GM18519 (cell line): ENCODE data around the gene CADPS2.
A peak's percentile ranks its signal among the peaks of the same experiment; 100 is the strongest.

ENCODE experiments used
- ATAC-seq: cut with Tn5 transposase; IDR thresholded peaks from one replicate; pipeline ENCODE4 v1.9.1; 2021; ENCODE audit warnings: mild to moderate bottlenecking, moderate library complexity; ENCODE audit not compliant: unreplicated experiment, low FRiP score

CADPS2 gene

GRCh38 chr7:122412883-122413282, 473.4 kb downstream of the CADPS2 start:
- no peak for ATAC-seq

- ATAC-seq, result no peak
These were observed 473.8 kb downstream of the CADPS2 start for GRCh38 chr7:122412441-122412840.

GRCh38 chr7:122407195-122407594, 479.1 kb downstream of the CADPS2 start:
- ATAC-seq, result no peak

GRCh38 chr7:122403113-122403512, 483.1 kb downstream of the CADPS2 start:
- no peak for ATAC-seq

GRCh38 chr7:122402235-122402634, 484.0 kb downstream of the CADPS2 start:
- no peak for ATAC-seq

GRCh38 chr7:122397381-122397780, 488.9 kb downstream of the CADPS2 start:
- ATAC-seq, result no peak

- ATAC-seq, result no peak
These were observed 491.7 kb downstream of the CADPS2 start for GRCh38 chr7:122394512-122394911.

GRCh38 chr7:122384528-122384927, 501.7 kb downstream of the CADPS2 start:
- ATAC-seq, result no peak

GRCh38 chr7:122383934-122384333, 502.3 kb downstream of the CADPS2 start:
- ATAC-seq, result peak; percentile 99

GRCh38 chr7:122380992-122381391, 505.3 kb downstream of the CADPS2 start:
- no peak for ATAC-seq

- ATAC-seq, result no peak
These were observed 506.8 kb downstream of the CADPS2 start for GRCh38 chr7:122379491-122379890.

- no peak for ATAC-seq
These were observed 516.5 kb downstream of the CADPS2 start for GRCh38 chr7:122369756-122370155.

- ATAC-seq, result no peak
These were observed 521.4 kb downstream of the CADPS2 start for GRCh38 chr7:122364761-122365280.

- ATAC-seq, result no peak
These were observed 523.1 kb downstream of the CADPS2 start for GRCh38 chr7:122363144-122363543.

GRCh38 chr7:122362473-122362872, 523.8 kb downstream of the CADPS2 start:
- no peak for ATAC-seq

GRCh38 chr7:122354656-122355055, 531.6 kb downstream of the CADPS2 start:
- ATAC-seq, result no peak

- ATAC-seq, result no peak
These were observed 533.8 kb downstream of the CADPS2 start for GRCh38 chr7:122352454-122352853.

- no peak for ATAC-seq
These were observed 535.6 kb downstream of the CADPS2 start for GRCh38 chr7:122350701-122351100.

- ATAC-seq, result no peak
These were observed 542.0 kb downstream of the CADPS2 start for GRCh38 chr7:122344303-122344620.

GRCh38 chr7:122343601-122344302, 542.5 kb downstream of the CADPS2 start:
- no peak for ATAC-seq

GRCh38 chr7:122340427-122340826, 545.8 kb downstream of the CADPS2 start:
- ATAC-seq, result no peak

- ATAC-seq, result no peak
These were observed 546.9 kb downstream of the CADPS2 start for GRCh38 chr7:122339145-122339904.
